HepG2 (cell line): ENCODE data around the gene FAM24A. TPM values are rescaled to one million over a fixed set of nuclear protein-coding genes. Genes with fewer than 3 reads are reported as not detected.

Experiments
- CEBPZ ChIP-seq: IDR thresholded peaks from 2 replicates; pipeline ENCODE4 v1.6.1; 2012; ENCODE audit warnings: low read length, improper control_type of control experiment
- E2F5 ChIP-seq: sonication (generic); formaldehyde crosslinking; conservative IDR thresholded peaks from 2 replicates; pipeline ENCODE4 v1.4.0; 2020; ENCODE audit warnings: missing genetic modification reagents
- GMEB1 ChIP-seq: sonication (generic); formaldehyde crosslinking; IDR thresholded peaks from 2 replicates; pipeline ENCODE4 v1.5.1; 2020; ENCODE audit warnings: missing genetic modification reagents, mild to moderate bottlenecking, borderline replicate concordance
- HES4 ChIP-seq: sonication (generic); formaldehyde crosslinking; IDR thresholded peaks from 2 replicates; pipeline ENCODE4 v1.9.0; 2021; ENCODE audit warnings: mild to moderate bottlenecking, missing genetic modification reagents, borderline replicate concordance
- MXD3 ChIP-seq: IDR thresholded peaks from 2 replicates; pipeline ENCODE4 v1.6.1; 2016; ENCODE audit warnings: mild to moderate bottlenecking, missing biosample characterization, missing genetic modification reagents
- NFE2L1 ChIP-seq: sonication (generic); formaldehyde crosslinking; IDR thresholded peaks from 2 replicates; pipeline ENCODE4 v1.4.0; 2020; ENCODE audit warnings: missing genetic modification reagents, mild to moderate bottlenecking, borderline replicate concordance
- SOX13 ChIP-seq, 3 experiments: fragments of 450-650 bp in 1 of 3; sonication (generic) in 1 of 3; formaldehyde crosslinking in 1 of 3; IDR thresholded peaks in 2 of 3; conservative IDR thresholded peaks in 1 of 3; 2 replicates each; pipeline versions ENCODE4 v1.5.0 to v1.6.1; 2016 to 2020; ENCODE audit warnings: antibody characterized with exemption in 1 of 3, mild to moderate bottlenecking in 1 of 3, missing compliant biosample characterization in 1 of 3, missing genetic modification reagents in 1 of 3, moderate library complexity in 1 of 3
- TBP ChIP-seq: sonication (generic); formaldehyde crosslinking; IDR thresholded peaks from 2 replicates; pipeline ENCODE4 v1.5.0; 2020; ENCODE audit warnings: missing genetic modification reagents
- TEAD3 ChIP-seq: optimal IDR thresholded peaks from 2 replicates; pipeline ENCODE3; 2016; ENCODE audit warnings: borderline replicate concordance
- THAP7 ChIP-seq: sonication (generic); formaldehyde crosslinking; IDR thresholded peaks from 2 replicates; pipeline ENCODE4 v1.8.1; 2023; ENCODE audit warnings: mild to moderate bottlenecking, missing genetic modification reagents
- TIGD3 ChIP-seq: sonication (generic); formaldehyde crosslinking; IDR thresholded peaks from 2 replicates; pipeline ENCODE4 v1.5.1; 2020; ENCODE audit warnings: mild to moderate bottlenecking, missing genetic modification reagents, borderline replicate concordance
- ZBTB46 ChIP-seq: sonication (generic); formaldehyde crosslinking; IDR thresholded peaks from 2 replicates; pipeline ENCODE4 v1.4.0; 2020; ENCODE audit warnings: mild to moderate bottlenecking, missing genetic modification reagents, borderline replicate concordance
- ZC3H13 ChIP-seq: sonication (generic); formaldehyde crosslinking; IDR thresholded peaks from 2 replicates; pipeline ENCODE4 v1.8.1; 2023; ENCODE audit warnings: mild to moderate bottlenecking, missing genetic modification reagents, moderate library complexity
- ZNF3 ChIP-seq: IDR thresholded peaks from 2 replicates; pipeline ENCODE4 v1.7.0; 2017; ENCODE audit warnings: inconsistent platforms
- ZNF616 ChIP-seq: sonication (generic); formaldehyde crosslinking; IDR thresholded peaks from 2 replicates; pipeline ENCODE4 v1.5.0; 2020; ENCODE audit warnings: low read depth, mild to moderate bottlenecking, missing genetic modification reagents
- polyA plus RNA-seq, 8 experiments: library from polyadenylated mRNA; depleted of rRNA in 3 of 8; stranded (reverse) in 7 of 8; unstranded in 1 of 8; fragments of >200 nt; fragmentation: Illumina TruSeq in 4 of 8; extraction: Trizol in 4 of 8; gene quantifications; 2 replicates each; pipeline versions ENCODE4 v1.2.1 to v1.2.3, GENCODE V29; 2011 to 2016; ENCODE audit warnings: low read depth in 4 of 8, missing spikeins in 1 of 8, mixed read lengths in 1 of 8; ENCODE audit not compliant: insufficient read depth in 1 of 8
- total RNA-seq, 5 experiments: library from RNA; depleted of rRNA; stranded (reverse); fragments of >200 nt; fragmentation: Illumina TruSeq; extraction: Trizol; gene quantifications; 2 replicates each; pipeline ENCODE4 v1.2.3, GENCODE V29; 2016; ENCODE audit warnings: low read depth in 1 of 5

The FAM24A gene
- total and polyA plus RNA-seq, 2 of the 13 experiments (the other 11 are each of a cell fraction or from before 2014, with no cell fraction given): not detected

- TF ChIP-seq CEBPZ: no peak
- TF ChIP-seq SOX13 (IDR thresholded peaks at IDR 0.05): no peak
- TF ChIP-seq SOX13 (CRISPR knock-in tag; conservative IDR thresholded peaks at IDR 0.05 in 1 of 2, IDR thresholded peaks at IDR 0.05 in 1 of 2): no peak
- no peak; the same call in 1 of the 2 replicates for TF ChIP-seq NFE2L1
- TF ChIP-seq HES4: peak; percentile 78; the same call in 1 of the 2 replicates
- peak; percentile 75 for TF ChIP-seq E2F5
- peak; percentile 82; the same call in 1 of the 2 replicates for TF ChIP-seq ZC3H13 (CRISPR knock-in tag)
- TF ChIP-seq GMEB1 (CRISPR knock-in tag): peak; percentile 67
- 0 out of 2 replicates have a peak, but pooled peaks have one; percentile 48 for TF ChIP-seq TIGD3 (CRISPR knock-in tag)
- TF ChIP-seq MXD3 (CRISPR knock-in tag): peak; percentile 84
- TF ChIP-seq TEAD3 (CRISPR knock-in tag): peak; percentile 4
- no peak for TF ChIP-seq ZBTB46 (CRISPR knock-in tag)
- TF ChIP-seq ZNF616 (CRISPR knock-in tag): 0 out of 2 replicates have a peak, but pooled peaks have one; percentile 47
- TF ChIP-seq THAP7 (CRISPR knock-in tag): peak; percentile 76; the same call in 1 of the 2 replicates
- no peak for TF ChIP-seq TBP (CRISPR knock-in tag)
- no peak for TF ChIP-seq ZNF3 (CRISPR knock-in tag)
These were observed 30.8 kb upstream of the FAM24A start, which contains the start of gene FAM24B (continued) for GRCh38 chr10:122879339-122880273.
